Measurements from ENCODE around the gene C10orf71. TPM values are rescaled to one million over a fixed set of nuclear protein-coding genes. Genes with fewer than 3 reads are reported as not detected.

C10orf71 gene
- total RNA-seq, 2 donors from 2014 or later = 0.26 to 0.99 TPM

- WGBS, 2 donors = 48 to 71% methylated on average over 2 of the region's 2 CpGs
Observed at GRCh38 chr10:49268185-49268584, 30.8 kb upstream of the C10orf71 start.

DNA sequence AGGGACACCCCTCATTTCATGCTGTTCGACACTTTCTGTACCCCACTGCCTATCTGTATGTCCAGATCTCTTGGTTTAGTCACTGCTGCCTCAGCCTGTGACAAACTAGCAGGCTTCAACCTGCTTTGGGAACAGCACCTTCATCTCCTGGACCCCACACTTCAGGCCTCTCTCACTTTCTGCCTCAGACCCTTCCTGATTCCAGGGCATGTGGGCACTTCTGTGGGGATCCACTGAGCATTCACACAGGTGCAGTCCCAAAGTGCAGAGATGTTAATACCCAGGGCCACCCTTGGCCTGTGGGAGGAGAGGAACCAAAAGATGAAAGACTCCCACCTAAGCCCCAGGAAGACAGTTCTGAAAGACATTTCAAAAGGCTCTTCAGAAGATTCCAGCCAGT lies 29.4 kb upstream of the C10orf71 start:
- Histone ChIP-seq H3K9me3 (no peaks in the 10 kb centered on the region), H3K27ac (no peak overlapping the region), H3K36me3 (replicated peaks in 1 of 2; ENCODE audit: insufficient read depth in 1 of 2, low read depth in 2 of 2) (no peaks in the 10 kb centered on the region), H3K27me3 (no peaks in the 10 kb centered on the region), H3K4me3 (no peak overlapping the region), H3K4me1 (no peaks in the 10 kb centered on the region)
- 63 to 77% methylated on average over 1 of the region's 1 CpG for WGBS, 2 donors
- DNase-seq = no peak
- intact Hi-C loops (cut with DNase I) = no loop called here
- no peak for TF ChIP-seq POLR2A (IDR thresholded peaks at IDR 0.05)
- TF ChIP-seq, protein P1, sequence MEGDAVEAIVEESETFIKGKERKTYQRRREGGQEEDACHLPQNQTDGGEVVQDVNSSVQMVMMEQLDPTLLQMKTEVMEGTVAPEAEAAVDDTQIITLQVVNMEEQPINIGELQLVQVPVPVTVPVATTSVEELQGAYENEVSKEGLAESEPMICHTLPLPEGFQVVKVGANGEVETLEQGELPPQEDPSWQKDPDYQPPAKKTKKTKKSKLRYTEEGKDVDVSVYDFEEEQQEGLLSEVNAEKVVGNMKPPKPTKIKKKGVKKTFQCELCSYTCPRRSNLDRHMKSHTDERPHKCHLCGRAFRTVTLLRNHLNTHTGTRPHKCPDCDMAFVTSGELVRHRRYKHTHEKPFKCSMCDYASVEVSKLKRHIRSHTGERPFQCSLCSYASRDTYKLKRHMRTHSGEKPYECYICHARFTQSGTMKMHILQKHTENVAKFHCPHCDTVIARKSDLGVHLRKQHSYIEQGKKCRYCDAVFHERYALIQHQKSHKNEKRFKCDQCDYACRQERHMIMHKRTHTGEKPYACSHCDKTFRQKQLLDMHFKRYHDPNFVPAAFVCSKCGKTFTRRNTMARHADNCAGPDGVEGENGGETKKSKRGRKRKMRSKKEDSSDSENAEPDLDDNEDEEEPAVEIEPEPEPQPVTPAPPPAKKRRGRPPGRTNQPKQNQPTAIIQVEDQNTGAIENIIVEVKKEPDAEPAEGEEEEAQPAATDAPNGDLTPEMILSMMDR (IDR thresholded peaks at IDR 0.05) = no peak
- ATAC-seq = no peak

More at GRCh38 chr10:49268185-49268584, 30.8 kb upstream of the C10orf71 start:
- H3K27ac ChIP-seq = no peak overlapping the region
- H3K9me3 ChIP-seq = no peaks in the 10 kb centered on the region
- DNase-seq (no peak), ATAC-seq (no peak)
- H3K4me1 ChIP-seq = no peaks in the 10 kb centered on the region
- no peaks in the 10 kb centered on the region for H3K36me3 ChIP-seq (replicated peaks in 1 of 2; ENCODE audit: insufficient read depth in 1 of 2, low read depth in 2 of 2)
- intact Hi-C loops (cut with DNase I) = no loop called here
- no peak overlapping the region for H3K4me3 ChIP-seq
- H3K27me3 ChIP-seq = no peaks in the 10 kb centered on the region
- TF ChIP-seq POLR2A (IDR thresholded peaks at IDR 0.05) = no peak
- TF ChIP-seq, protein P1 (IDR thresholded peaks at IDR 0.05) = no peak

DNA sequence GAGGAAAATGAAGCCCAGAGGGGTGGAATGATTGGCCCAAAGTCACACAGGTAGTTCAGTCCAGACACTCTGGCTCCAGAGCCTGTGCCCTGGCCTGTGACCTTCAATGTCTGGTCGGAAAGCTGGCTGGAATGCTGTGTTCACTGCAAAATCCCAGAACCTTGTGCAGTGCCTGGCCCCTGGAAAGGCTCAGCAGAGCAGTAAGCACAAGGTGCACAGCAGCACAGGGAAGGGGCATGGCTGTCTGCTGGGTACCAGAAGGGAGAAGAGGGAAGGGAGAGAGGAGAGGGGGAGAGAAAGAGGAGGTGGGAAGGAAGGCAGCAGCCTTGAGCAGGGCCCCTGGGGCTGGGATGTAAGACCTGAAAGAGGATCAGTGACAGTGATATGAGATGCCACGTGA lies 28.4 kb upstream of the C10orf71 start:
- WGBS, 2 donors = 20 to 31% methylated on average over 2 of the region's 2 CpGs
- H3K9me3 ChIP-seq = no peaks in the 10 kb centered on the region

GRCh38 chr10:49271346-49271745 lies 27.6 kb upstream of the C10orf71 start:
- Histone ChIP-seq H3K4me3 (no peak overlapping the region), H3K36me3 (replicated peaks in 1 of 2; ENCODE audit: insufficient read depth in 1 of 2, low read depth in 2 of 2) (no peaks in the 10 kb centered on the region), H3K4me1 (no peaks in the 10 kb centered on the region), H3K27ac (no peak overlapping the region), H3K9me3 (no peaks in the 10 kb centered on the region), H3K27me3 (no peaks in the 10 kb centered on the region)
- DNase-seq (no peak), ATAC-seq (no peak)
- 77 to 78% methylated on average over 11 of the region's 11 CpGs for WGBS, 2 donors
- TF ChIP-seq, protein P1 (IDR thresholded peaks at IDR 0.05) = no peak
- no peak for TF ChIP-seq POLR2A (IDR thresholded peaks at IDR 0.05)
- intact Hi-C loops (cut with DNase I) = no loop called here

More for the DNA sequence above, 28.4 kb upstream of the C10orf71 start:
- Histone ChIP-seq H3K4me1 (no peaks in the 10 kb centered on the region), H3K4me3 (no peak overlapping the region), H3K27me3 (no peaks in the 10 kb centered on the region), H3K36me3 (replicated peaks in 1 of 2; ENCODE audit: insufficient read depth in 1 of 2, low read depth in 2 of 2) (no peaks in the 10 kb centered on the region), H3K27ac (no peak overlapping the region)
- ATAC-seq (no peak), DNase-seq (no peak)
- intact Hi-C loops (cut with DNase I) = no loop called here
- TF ChIP-seq, protein P1 (IDR thresholded peaks at IDR 0.05) = no peak
- no peak for TF ChIP-seq POLR2A (IDR thresholded peaks at IDR 0.05)

DNA sequence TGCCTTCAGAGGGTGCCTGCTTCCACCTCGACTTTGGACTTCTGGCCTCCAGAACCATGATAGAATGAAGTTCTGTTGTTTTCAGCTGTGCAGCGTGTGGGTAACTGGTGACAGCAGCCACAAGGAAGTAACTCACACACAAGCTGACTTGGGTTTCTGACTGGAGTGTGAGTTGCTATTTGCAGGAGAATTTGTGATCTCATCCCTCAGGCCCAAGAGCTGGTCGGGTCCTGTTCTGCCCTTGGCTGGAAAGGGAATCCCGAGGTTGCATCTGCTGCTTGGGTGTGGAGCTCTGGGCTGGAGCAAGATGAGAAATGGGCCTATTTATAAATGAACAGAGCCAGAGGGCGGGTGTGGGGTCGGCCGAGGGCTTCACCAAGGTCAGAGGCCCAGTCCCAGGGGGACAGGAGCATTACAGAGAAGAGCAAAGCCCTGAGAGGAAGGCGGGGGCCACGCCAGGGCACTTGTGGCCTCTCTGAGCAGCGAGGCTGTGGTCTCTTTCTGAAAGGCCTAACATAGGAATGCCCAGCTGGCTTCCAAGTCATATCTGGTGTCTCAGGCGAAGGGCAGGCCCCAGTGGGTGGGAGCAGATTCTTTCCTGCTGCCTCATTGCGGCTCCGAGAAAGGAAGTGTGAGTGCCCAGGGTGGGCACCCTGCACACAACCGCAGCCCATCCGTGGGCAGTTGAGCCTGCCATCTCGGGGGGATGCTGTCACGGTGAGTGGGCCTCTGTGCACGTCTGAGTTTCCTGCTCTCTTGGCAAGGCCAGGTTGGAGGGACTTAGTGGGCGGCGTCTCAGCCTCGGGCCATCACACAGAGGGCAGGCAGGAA lies 26.5 kb upstream of the C10orf71 start:
- intact Hi-C loops (cut with DNase I) = no loop called here

More for the DNA sequence above, 26.5 kb upstream of the C10orf71 start:
- ATAC-seq (no peak), DNase-seq (peak in 1 of 4 donors; percentile 20)
- H3K4me3 ChIP-seq = no peak overlapping the region
- H3K9me3 ChIP-seq = no peaks in the 10 kb centered on the region
- WGBS, 2 donors = 54 to 62% methylated on average over 15 to 21 of the region's 21 CpGs
- H3K4me1 ChIP-seq = no peaks in the 10 kb centered on the region
- no peak overlapping the region for H3K27ac ChIP-seq
- H3K36me3 ChIP-seq (replicated peaks in 1 of 2; ENCODE audit: insufficient read depth in 1 of 2, low read depth in 2 of 2) = no peaks in the 10 kb centered on the region
- no peaks in the 10 kb centered on the region for H3K27me3 ChIP-seq
- TF ChIP-seq POLR2A (IDR thresholded peaks at IDR 0.05) = no peak
- TF ChIP-seq, protein P1 (IDR thresholded peaks at IDR 0.05) = no peak

Measured in body of pancreas (tissue), 4 donors.